Stimulated activated memory B cell treated with anti-CD40 and anti-IgM and Interleukin-4, amounts not matched to agents 10 μg/mL and 1 μg/mL and 100 μg/mL, for 72 hours (primary cell): ENCODE data around the gene TRIM60.
"Not testable (repeated sequence)": the region's sequence is repeated elsewhere in the genome, so short reads cannot be mapped to it uniquely, and the experiment has no call there.

Source experiments
- ATAC-seq: fragments of 150-1000 bp; cut with Tn5 transposase; 2 replicates; pipeline ENCODE4 v1.10.0; 2021
- H3K27ac Mint-ChIP-seq: one replicate; pipeline ENCODE4 v1.8.0; 2022; ENCODE audit warnings: mild to moderate bottlenecking, mixed read lengths
- H3K27me3 Mint-ChIP-seq: one replicate; pipeline ENCODE4 v1.8.0; 2022; ENCODE audit warnings: mixed read lengths
- H3K36me3 Mint-ChIP-seq: one replicate; pipeline ENCODE4 v1.8.0; 2022; ENCODE audit warnings: mixed read lengths
- H3K4me1 Mint-ChIP-seq: one replicate; pipeline ENCODE4 v1.8.0; 2022; ENCODE audit warnings: mixed read lengths
- H3K4me3 Mint-ChIP-seq: one replicate; pipeline ENCODE4 v1.8.0; 2022; ENCODE audit warnings: mild to moderate bottlenecking, moderate library complexity, mixed read lengths
- H3K9me3 Mint-ChIP-seq: one replicate; pipeline ENCODE4 v1.8.0; 2022; ENCODE audit warnings: mixed read lengths

Gene TRIM60

DNA sequence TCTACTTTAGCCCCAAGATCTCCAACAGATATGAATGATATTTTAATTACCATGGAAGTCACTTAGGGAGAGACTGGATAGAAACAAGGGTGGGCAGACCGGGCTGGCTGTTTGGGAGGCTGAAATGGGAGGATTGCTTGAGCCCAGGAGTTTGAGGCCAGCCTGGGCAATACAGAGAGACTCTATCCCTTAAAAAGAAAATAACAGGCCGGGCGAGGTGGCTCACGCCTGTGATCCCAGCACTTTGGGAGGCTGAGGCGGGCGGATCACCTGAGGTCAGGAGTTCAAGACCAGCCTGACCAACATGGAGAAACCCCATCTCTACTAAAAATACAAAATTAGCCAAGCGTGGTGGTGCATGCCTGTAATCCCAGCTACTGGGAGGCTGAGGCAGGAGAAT is 53.0 kb downstream of the TRIM60 start:
- H3K27ac Mint-ChIP-seq, H3K4me1 Mint-ChIP-seq, H3K4me3 Mint-ChIP-seq, H3K9me3 Mint-ChIP-seq, ATAC-seq, H3K27me3 Mint-ChIP-seq: not testable (repeated sequence)
- H3K36me3 Mint-ChIP-seq, result peaks cover 42% of the 10 kb centered on the region

DNA sequence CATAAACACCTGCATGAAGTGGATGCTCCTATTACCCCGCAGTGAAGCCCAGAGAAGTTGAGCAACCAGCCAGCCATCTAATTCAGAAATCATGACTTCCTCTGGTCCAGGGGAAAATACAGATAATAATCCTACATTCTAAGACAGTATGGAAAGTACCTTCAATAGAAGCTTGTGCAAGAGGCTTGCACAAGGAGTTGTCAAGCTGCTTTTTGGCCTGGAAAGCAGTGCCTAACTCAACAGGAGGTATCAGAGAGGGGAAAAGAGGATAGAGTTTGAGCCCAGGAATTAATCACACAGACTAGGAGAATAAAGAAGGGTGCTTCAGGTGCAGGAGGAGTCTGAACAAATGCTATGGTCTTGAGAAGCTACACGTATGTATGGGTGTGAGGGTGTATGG is 54.1 kb downstream of the TRIM60 start:
- H3K27me3 Mint-ChIP-seq, result no peaks in the 10 kb centered on the region
- no peaks in the 10 kb centered on the region for H3K9me3 Mint-ChIP-seq
- H3K27ac Mint-ChIP-seq, result no peak overlapping the region
- ATAC-seq, result no peak
- H3K36me3 Mint-ChIP-seq, result peaks cover 45% of the 10 kb centered on the region
- H3K4me3 Mint-ChIP-seq, result no peak overlapping the region
- no peaks in the 10 kb centered on the region for H3K4me1 Mint-ChIP-seq

DNA sequence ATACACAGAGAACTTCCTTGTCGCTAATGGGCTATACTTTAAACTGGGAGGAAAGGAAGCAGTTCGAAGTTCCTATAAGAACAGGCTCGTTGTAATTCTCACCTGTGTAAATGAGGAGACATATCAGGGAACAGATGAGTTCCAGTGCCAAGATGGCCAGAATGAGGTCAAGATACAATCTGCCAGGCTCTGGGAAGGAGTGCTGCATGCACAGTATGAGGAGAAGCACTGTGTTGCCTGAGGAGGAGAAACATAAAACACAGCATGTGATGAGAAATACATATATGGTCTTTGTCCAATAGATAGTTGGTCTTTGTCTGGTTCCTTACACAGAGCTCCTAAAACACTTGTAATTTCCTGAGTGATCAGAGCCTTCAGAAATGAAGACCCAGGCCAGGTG is 56.6 kb downstream of the TRIM60 start:
- no peaks in the 10 kb centered on the region for H3K4me1 Mint-ChIP-seq
- H3K27ac Mint-ChIP-seq, result no peak overlapping the region

More for the DNA sequence above, 56.6 kb downstream of the TRIM60 start:
- no peaks in the 10 kb centered on the region for H3K27me3 Mint-ChIP-seq
- ATAC-seq, result no peak
- no peaks in the 10 kb centered on the region for H3K9me3 Mint-ChIP-seq
- no peak overlapping the region for H3K4me3 Mint-ChIP-seq
- H3K36me3 Mint-ChIP-seq, result peaks cover 60% of the 10 kb centered on the region
